ENCODE data around the gene TNFRSF1B.

The TNFRSF1B gene

GRCh38 chr1:12200208-12200607 lies 33.4 kb downstream of the TNFRSF1B start:
- Mint-ChIP-seq H3K4me1 (ENCODE audit: low read depth) (peaks cover 43% of the 10 kb centered on the region), H3K27ac (no peak overlapping the region)

DNA sequence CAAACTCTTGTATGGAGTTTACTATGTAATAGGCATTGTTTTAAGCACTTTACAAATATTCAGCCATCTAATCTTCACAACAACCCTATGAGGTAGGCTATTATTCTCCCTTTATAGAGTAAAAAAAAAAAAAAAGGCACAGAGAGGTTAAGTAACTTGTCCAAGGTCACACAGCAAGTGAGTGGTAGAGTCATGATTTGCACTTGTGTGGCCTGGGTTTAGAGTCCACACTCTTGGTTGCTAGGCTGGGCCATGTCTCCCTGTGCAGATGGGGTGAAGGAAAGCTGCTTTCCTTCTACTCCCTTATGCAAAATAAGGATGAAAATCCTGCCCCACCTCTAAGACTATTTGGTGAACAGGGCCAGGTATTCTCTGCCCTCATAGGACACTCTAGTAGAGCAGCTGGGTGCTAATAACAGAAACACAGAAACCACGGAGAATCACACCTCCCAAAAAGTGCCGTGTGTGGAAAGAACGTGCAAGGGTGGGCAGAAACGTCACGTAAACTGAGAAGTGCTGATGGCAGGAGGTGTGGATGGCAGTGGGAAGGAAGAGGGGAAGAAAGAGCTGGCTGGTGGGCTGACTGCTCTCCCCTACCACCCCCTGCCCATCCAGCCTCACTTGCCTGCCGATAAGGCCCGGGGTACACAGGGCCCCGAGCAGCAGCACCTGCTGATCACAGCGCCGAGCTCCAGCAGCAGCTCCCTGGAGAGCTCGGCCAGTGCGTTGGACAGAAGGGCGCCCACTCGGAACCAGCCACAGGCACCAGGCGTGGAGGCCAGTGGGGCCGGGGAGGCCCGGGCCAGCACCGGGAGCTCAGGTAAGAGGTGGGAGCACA lies 34.8 kb downstream of the TNFRSF1B start:
- Mint-ChIP-seq H3K4me3 (no peak overlapping the region), H3K27me3 (no peaks in the 10 kb centered on the region), H3K9me3 (ENCODE audit: low read depth) (no peaks in the 10 kb centered on the region), H3K27ac (peak overlapping the region; percentile 76), H3K36me3 (peaks cover 8% of the 10 kb centered on the region), H3K4me1 (ENCODE audit: low read depth) (peaks cover 47% of the 10 kb centered on the region)

More at GRCh38 chr1:12200208-12200607, 33.4 kb downstream of the TNFRSF1B start:
- no peaks in the 10 kb centered on the region for H3K27me3 Mint-ChIP-seq
- no peak overlapping the region for H3K4me3 Mint-ChIP-seq
- no peaks in the 10 kb centered on the region for H3K9me3 Mint-ChIP-seq (ENCODE audit: low read depth)
- peaks cover 11% of the 10 kb centered on the region for H3K36me3 Mint-ChIP-seq

DNA sequence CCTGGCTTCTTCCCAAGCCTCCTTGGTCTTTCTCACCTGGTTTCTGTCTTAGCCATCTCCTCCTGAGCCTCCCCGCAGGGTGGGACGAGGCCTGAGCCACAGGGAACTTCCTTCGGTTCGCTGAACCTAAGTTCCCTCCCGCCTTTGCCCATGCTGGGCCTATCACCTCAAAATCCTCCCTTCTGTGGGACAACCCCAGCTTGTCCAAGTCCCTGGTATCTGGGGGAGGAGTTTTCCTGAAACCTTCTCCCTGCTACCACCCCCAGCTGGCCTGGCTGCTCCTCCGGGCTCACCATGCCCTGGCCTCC lies 35.4 kb downstream of the TNFRSF1B start:
- H3K4me3 Mint-ChIP-seq, result no peak overlapping the region
- no peaks in the 10 kb centered on the region for H3K27me3 Mint-ChIP-seq
- H3K36me3 Mint-ChIP-seq, result peaks cover 8% of the 10 kb centered on the region
- H3K27ac Mint-ChIP-seq, result peak overlapping the region; percentile 85
- H3K9me3 Mint-ChIP-seq (ENCODE audit: low read depth), result no peaks in the 10 kb centered on the region
- peaks cover 47% of the 10 kb centered on the region for H3K4me1 Mint-ChIP-seq (ENCODE audit: low read depth)

DNA sequence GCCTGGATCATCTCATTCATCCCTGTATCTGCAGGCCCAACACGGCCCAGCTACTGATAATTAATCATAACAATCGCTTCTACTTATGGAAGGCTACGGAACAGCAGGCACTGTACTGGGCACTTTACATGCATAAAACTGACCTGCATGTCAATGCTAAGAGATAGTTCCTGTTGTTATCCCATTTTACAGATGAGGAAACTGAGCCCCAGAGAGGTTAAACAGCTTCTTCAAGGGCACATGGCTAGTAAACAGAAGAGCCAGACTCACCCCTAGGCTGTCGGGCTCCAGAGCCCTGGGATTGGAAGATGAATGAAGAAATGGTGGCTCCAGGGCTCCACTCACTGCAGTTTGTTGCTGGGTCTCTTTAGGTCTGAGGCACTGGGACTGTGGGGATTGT lies 35.8 kb downstream of the TNFRSF1B start:
- Mint-ChIP-seq H3K4me1 (ENCODE audit: low read depth) (peaks cover 47% of the 10 kb centered on the region), H3K4me3 (no peak overlapping the region), H3K27ac (peak overlapping the region; percentile 85)

GRCh38 chr1:12203216-12204007 lies 36.6 kb downstream of the TNFRSF1B start:
- peak overlapping the region; percentile 85 for H3K27ac Mint-ChIP-seq
- H3K4me1 Mint-ChIP-seq (ENCODE audit: low read depth), result peaks cover 52% of the 10 kb centered on the region
- H3K27me3 Mint-ChIP-seq, result no peaks in the 10 kb centered on the region
- H3K36me3 Mint-ChIP-seq, result peaks cover 10% of the 10 kb centered on the region
- H3K9me3 Mint-ChIP-seq (ENCODE audit: low read depth), result no peaks in the 10 kb centered on the region
- H3K4me3 Mint-ChIP-seq, result peak overlapping the region; percentile 59

More for the DNA sequence above, 35.8 kb downstream of the TNFRSF1B start:
- Mint-ChIP-seq H3K27me3 (no peaks in the 10 kb centered on the region), H3K9me3 (ENCODE audit: low read depth) (no peaks in the 10 kb centered on the region), H3K36me3 (peaks cover 8% of the 10 kb centered on the region)

- Mint-ChIP-seq H3K4me1 (ENCODE audit: low read depth) (peaks cover 57% of the 10 kb centered on the region), H3K9me3 (ENCODE audit: low read depth) (no peaks in the 10 kb centered on the region), H3K27me3 (no peaks in the 10 kb centered on the region), H3K36me3 (peaks cover 10% of the 10 kb centered on the region), H3K4me3 (peak overlapping the region; percentile 59), H3K27ac (peak overlapping the region; percentile 85)
Measured at GRCh38 chr1:12204140-12204539, 37.3 kb downstream of the TNFRSF1B start.

DNA sequence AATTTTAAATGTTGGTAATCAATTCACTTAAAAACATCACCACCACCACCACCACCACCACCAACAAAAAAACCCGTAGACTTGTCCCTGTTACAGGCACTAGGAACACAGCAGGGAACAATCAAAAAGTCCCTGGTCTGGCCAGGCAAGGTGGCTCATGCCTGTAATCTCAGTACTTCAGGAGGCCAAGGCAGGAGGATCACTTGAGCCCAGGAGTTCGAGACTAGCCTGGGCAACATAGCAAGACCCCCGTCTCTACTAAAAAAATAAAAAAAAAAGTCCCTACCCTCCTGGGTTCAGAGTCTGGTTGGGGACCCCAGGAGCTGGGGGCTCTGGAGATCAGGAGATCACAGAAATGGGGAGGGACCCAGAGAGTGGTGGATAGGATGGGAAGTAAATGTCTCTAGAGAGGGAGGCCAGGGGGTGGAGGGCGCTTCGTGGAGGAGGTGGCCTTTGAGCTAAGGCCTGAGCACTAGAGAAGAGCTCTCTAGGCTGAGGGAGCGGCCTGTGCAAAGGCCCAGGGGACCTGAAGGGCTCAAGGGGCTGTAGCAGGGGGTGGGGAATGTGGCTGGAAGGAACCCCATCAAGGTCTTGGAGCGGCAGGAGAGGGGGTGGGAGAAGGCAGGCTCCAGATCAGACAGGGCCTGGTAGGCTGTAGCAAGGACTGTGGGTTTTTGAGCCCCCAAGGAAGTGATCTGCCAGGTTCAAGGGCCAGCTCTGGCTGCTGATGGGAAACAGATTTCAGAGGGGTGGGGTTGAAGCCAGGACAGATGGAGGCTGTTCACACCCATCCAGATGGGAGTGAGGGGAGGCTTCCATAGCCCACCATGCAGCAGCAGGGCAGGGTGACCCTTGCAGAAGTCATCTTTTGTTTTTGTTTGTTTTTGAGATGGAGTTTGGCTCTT lies 38.2 kb downstream of the TNFRSF1B start:
- Mint-ChIP-seq H3K4me1 (ENCODE audit: low read depth) (peaks cover 63% of the 10 kb centered on the region), H3K9me3 (ENCODE audit: low read depth) (no peaks in the 10 kb centered on the region), H3K27ac (peak overlapping the region; percentile 85), H3K36me3 (peaks cover 10% of the 10 kb centered on the region), H3K4me3 (no peak overlapping the region), H3K27me3 (no peaks in the 10 kb centered on the region)

DNA sequence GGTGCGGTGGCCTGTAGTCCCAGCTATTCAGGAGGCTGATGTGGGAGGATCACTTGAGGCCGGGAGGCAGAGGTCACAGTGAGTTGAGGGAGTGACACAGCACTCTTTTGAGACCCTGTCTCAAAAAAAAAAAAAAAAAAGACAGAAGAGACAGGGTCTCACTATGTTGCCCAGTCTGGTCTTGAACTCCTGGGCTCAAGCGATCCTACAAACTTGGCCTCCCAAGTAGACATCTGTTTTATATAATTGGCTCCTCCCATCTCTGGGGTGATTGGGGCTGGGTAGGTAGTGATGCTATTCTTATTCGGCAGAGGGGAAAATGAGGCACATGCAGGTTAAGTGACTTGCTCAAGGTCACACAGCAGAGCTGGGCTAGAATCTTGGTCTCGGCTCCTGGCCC lies 39.4 kb downstream of the TNFRSF1B start:
- H3K36me3 Mint-ChIP-seq, result peaks cover 10% of the 10 kb centered on the region

GRCh38 chr1:12206792-12207424 lies 40.1 kb downstream of the TNFRSF1B start:
- H3K36me3 Mint-ChIP-seq, result peaks cover 10% of the 10 kb centered on the region
- peak overlapping the region; percentile 34 for H3K27ac Mint-ChIP-seq
- H3K4me3 Mint-ChIP-seq, result no peak overlapping the region
- no peaks in the 10 kb centered on the region for H3K27me3 Mint-ChIP-seq
- H3K9me3 Mint-ChIP-seq (ENCODE audit: low read depth), result no peaks in the 10 kb centered on the region
- peaks cover 69% of the 10 kb centered on the region for H3K4me1 Mint-ChIP-seq (ENCODE audit: low read depth)

More for the DNA sequence above, 39.4 kb downstream of the TNFRSF1B start:
- Mint-ChIP-seq H3K27me3 (no peaks in the 10 kb centered on the region), H3K27ac (no peak overlapping the region), H3K4me1 (ENCODE audit: low read depth) (peaks cover 72% of the 10 kb centered on the region), H3K9me3 (ENCODE audit: low read depth) (no peaks in the 10 kb centered on the region), H3K4me3 (no peak overlapping the region)

DNA sequence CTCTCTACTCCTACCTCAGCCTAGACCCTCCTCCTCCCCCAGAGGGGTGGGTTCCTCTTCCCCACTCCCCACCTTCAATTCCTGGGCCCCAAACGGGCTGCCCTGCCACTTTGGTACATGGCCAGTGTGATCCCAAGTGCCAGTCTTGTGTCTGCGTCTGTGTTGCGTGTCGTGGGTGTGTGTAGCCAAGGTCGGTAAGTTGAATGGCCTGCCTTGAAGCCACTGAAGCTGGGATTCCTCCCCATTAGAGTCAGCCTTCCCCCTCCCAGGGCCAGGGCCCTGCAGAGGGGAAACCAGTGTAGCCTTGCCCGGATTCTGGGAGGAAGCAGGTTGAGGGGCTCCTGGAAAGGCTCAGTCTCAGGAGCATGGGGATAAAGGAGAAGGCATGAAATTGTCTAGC lies 41.5 kb downstream of the TNFRSF1B start:
- peaks cover 6% of the 10 kb centered on the region for H3K36me3 Mint-ChIP-seq
- peak overlapping the region; percentile 59 for H3K27ac Mint-ChIP-seq
- peaks cover 60% of the 10 kb centered on the region for H3K4me1 Mint-ChIP-seq (ENCODE audit: low read depth)
- H3K27me3 Mint-ChIP-seq, result no peaks in the 10 kb centered on the region
- no peak overlapping the region for H3K4me3 Mint-ChIP-seq
- H3K9me3 Mint-ChIP-seq (ENCODE audit: low read depth), result no peaks in the 10 kb centered on the region

GRCh38 chr1:12208764-12209494 lies 42.1 kb downstream of the TNFRSF1B start:
- Mint-ChIP-seq H3K27me3 (no peaks in the 10 kb centered on the region), H3K4me1 (ENCODE audit: low read depth) (peaks cover 53% of the 10 kb centered on the region), H3K36me3 (peaks cover 5% of the 10 kb centered on the region), H3K9me3 (ENCODE audit: low read depth) (no peaks in the 10 kb centered on the region), H3K27ac (peak overlapping the region; percentile 59), H3K4me3 (peak overlapping the region; percentile 32)

GRCh38 chr1:12209495-12209832 lies 42.7 kb downstream of the TNFRSF1B start:
- Mint-ChIP-seq H3K27me3 (no peaks in the 10 kb centered on the region), H3K9me3 (ENCODE audit: low read depth) (no peaks in the 10 kb centered on the region), H3K36me3 (peaks cover 4% of the 10 kb centered on the region), H3K4me3 (no peak overlapping the region), H3K4me1 (ENCODE audit: low read depth) (peaks cover 48% of the 10 kb centered on the region), H3K27ac (no peak overlapping the region)

- peaks cover 15% of the 10 kb centered on the region for H3K4me1 Mint-ChIP-seq (ENCODE audit: low read depth)
- H3K9me3 Mint-ChIP-seq (ENCODE audit: low read depth), result no peaks in the 10 kb centered on the region
- no peaks in the 10 kb centered on the region for H3K27me3 Mint-ChIP-seq
- no peak overlapping the region for H3K4me3 Mint-ChIP-seq
- no peaks in the 10 kb centered on the region for H3K36me3 Mint-ChIP-seq
- no peak overlapping the region for H3K27ac Mint-ChIP-seq
Measured at GRCh38 chr1:12215118-12215961, 48.5 kb downstream of the TNFRSF1B start.

Data from activated naive CD8-positive, alpha-beta T cell (primary cell).